SU-DHL-6 (cell line): ENCODE data around the gene SYNPO2L.
"Not testable (repeated sequence)": the region's sequence is repeated elsewhere in the genome, so short reads cannot be mapped to it uniquely, and the experiment has no call there.

ENCODE experiments used
- CTCF ChIP-seq: fragments of 200-600 bp; sonication (generic); IDR thresholded peaks from one replicate; pipeline ENCODE4 v1.5.1; 2017; ENCODE audit warnings: antibody characterized with exemption, mild to moderate bottlenecking, low read length, moderate library complexity; ENCODE audit not compliant: insufficient read depth, poor library complexity, severe bottlenecking
- EZH2phosphoT487 ChIP-seq: fragments of 200-600 bp; sonication (generic), shearing (Covaris generic); conservative IDR thresholded peaks from 2 replicates; pipeline ENCODE4 v1.6.1; 2018; ENCODE audit warnings: mild to moderate bottlenecking, antibody characterized with exemption, low read length, moderate library complexity, mixed read lengths

GRCh38 chr10:73668378-73668777 lies 12.5 kb upstream of the SYNPO2L start:
- TF ChIP-seq CTCF, EZH2phosphoT487: not testable (repeated sequence)
